ENCODE results near the gene DMWD.

Gene DMWD
- total RNA-seq, result 14.7 to 23.2 reads per million in 2 donors

- peak; percentile 99 for DNase-seq
Measured at GRCh38 chr19:45792470-45793177, at the start of gene DMWD. Gene DMWD (minus strand): TSS chr19:45792845. CDS start chr19:45792756, 89 bp downstream.

GRCh38 chr19:45842198-45842597 is 49.6 kb upstream of the DMWD start:
- DNase-seq, result no peak

- DNase-seq, result no peak
Measured at GRCh38 chr19:45834970-45835369, 42.3 kb upstream of the DMWD start.

GRCh38 chr19:45828945-45829344 is 36.3 kb upstream of the DMWD start:
- no peak for DNase-seq

- DNase-seq, result no peak
Measured at GRCh38 chr19:45828523-45828922, 35.9 kb upstream of the DMWD start.

- DNase-seq, result no peak
Measured at GRCh38 chr19:45827459-45828093, 34.9 kb upstream of the DMWD start.

- no peak for DNase-seq
Measured at GRCh38 chr19:45826934-45827333, 34.3 kb upstream of the DMWD start.

- no peak for DNase-seq
Measured at GRCh38 chr19:45825917-45826893, 33.6 kb upstream of the DMWD start.

GRCh38 chr19:45825263-45825605 is 32.6 kb upstream of the DMWD start:
- no peak for DNase-seq

- DNase-seq, result no peak
Measured at GRCh38 chr19:45824531-45825262, 32.1 kb upstream of the DMWD start.

- DNase-seq, result no peak
Measured at GRCh38 chr19:45824041-45824471, 31.4 kb upstream of the DMWD start.

GRCh38 chr19:45823182-45823581 is 30.5 kb upstream of the DMWD start:
- no peak for DNase-seq

- no peak for DNase-seq
Measured at GRCh38 chr19:45822716-45823115, 30.1 kb upstream of the DMWD start.

GRCh38 chr19:45821570-45821969 is 28.9 kb upstream of the DMWD start:
- no peak for DNase-seq

GRCh38 chr19:45821103-45821521 is 28.5 kb upstream of the DMWD start:
- DNase-seq, result no peak

GRCh38 chr19:45820413-45821102 is 27.9 kb upstream of the DMWD start:
- no peak for DNase-seq

- DNase-seq, result no peak
Measured at GRCh38 chr19:45819769-45820168, 27.1 kb upstream of the DMWD start.

- no peak for DNase-seq
Measured at GRCh38 chr19:45817725-45818301, 25.2 kb upstream of the DMWD start.

- peak; percentile 99 for DNase-seq
Measured at GRCh38 chr19:45817010-45817724, 24.5 kb upstream of the DMWD start.

- no peak for DNase-seq
Measured at GRCh38 chr19:45816236-45817009, 23.8 kb upstream of the DMWD start.
